Stimulated activated CD8-positive, alpha-beta memory T cell treated with anti-CD3 and anti-CD28 coated beads, Interleukin-2, amount 100 ng/mL, for 1 hour (primary cell): ENCODE results near the gene GRIA3.
"Not testable (repeated sequence)": the region's sequence is repeated elsewhere in the genome, so short reads cannot be mapped to it uniquely, and the experiment has no call there.

Experiments
- DNase-seq, 2 donors: peaks; one replicate each; pipeline ENCODE4 v3.0.0-alpha.2; 2020; ENCODE audit warnings: low read depth in 2 of 2

Gene GRIA3

DNA sequence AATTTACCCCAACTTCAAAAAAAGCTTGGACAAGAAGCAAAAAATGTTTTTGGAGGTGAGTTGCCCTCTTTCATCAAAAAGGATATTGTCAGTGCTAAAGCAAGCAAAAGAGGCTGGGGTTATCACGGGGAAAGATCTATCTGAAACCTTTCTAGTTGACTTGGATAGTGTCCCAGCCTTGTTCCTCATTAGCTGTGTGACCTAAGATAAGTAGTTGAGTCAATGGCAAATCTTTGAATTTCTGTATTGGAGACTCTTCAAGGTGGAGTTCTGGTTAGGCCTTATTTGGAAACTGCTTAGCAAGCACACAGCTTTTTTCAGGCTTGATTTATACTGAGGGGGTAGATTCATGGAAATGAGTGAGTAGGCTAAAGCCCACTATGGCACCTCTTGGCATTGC, 271.6 kb downstream of the GRIA3 start:
- DNase-seq, result no peak

DNA sequence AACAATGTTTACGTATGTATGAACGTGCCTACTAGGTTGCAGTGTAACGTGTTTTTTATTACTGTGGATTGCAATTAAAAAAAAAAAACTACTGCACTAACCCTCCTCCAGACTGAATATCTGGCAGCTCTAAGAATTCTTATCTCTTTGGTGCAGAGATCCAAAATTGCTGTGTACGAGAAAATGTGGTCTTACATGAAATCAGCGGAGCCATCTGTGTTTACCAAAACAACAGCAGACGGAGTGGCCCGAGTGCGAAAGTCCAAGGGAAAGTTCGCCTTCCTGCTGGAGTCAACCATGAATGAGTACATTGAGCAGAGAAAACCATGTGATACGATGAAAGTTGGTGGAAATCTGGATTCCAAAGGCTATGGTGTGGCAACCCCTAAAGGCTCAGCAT, 280.6 kb downstream of the GRIA3 start:
- DNase-seq, result no peak

GRCh38 chrX:123468481-123468880, 284.4 kb downstream of the GRIA3 start:
- DNase-seq, result no peak

- DNase-seq, result no peak
Measured at GRCh38 chrX:123475068-123475724, 291.1 kb downstream of the GRIA3 start.

DNA sequence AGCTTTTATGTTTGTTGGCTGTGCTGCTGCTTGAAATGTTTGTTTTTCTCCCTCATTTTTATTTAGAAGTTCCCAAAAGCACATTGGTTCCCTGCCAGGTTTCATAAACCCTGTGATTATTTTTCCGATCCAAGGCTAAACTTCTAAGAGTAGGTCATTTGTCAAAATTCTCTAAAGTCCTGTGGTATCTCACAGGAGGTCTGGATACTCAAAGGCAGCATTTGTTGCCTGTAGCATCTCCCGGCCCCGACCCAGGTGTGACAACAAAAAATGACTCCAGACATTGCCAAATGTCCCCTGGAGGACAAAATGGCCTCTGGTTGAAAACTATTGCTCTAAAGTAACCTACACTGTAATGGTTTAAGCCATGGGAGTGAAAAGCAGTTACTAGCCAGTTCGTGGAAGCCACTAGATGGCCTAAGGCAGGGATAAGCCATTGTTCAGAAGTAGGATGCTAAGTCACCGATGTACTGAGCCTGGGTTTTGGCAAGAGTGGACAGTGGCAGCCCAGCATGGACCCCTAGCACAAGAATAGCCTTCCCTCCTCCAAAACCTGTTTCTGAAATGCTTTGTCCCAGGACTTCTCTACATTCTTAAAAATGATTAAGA, 292.6 kb downstream of the GRIA3 start:
- DNase-seq, result no peak

- no peak for DNase-seq
Measured at GRCh38 chrX:123477673-123478072, 293.6 kb downstream of the GRIA3 start.

GRCh38 chrX:123481913-123482851, 298.1 kb downstream of the GRIA3 start:
- DNase-seq, result no peak

GRCh38 chrX:123486297-123486696, 302.2 kb downstream of the GRIA3 start:
- no peak for DNase-seq

DNA sequence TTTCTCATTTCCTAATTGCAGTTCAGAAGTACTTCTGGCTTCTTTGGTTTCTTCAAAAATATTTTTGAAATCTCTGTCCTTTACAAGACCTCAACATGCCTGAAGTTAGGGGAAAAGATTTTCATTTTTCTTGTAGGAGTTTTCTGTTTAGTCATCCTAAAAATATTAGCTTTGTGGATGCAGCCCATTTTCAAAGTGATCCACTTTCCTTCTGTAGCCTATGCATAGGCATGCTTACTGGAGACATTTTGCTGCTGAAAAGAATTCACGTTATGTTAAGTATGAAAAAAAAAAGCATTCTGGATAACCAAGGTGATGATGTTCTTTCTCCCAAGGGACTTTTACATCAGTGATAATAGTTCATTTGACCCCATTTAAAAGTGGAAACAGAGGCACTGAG, 303.2 kb downstream of the GRIA3 start:
- no peak for DNase-seq

DNA sequence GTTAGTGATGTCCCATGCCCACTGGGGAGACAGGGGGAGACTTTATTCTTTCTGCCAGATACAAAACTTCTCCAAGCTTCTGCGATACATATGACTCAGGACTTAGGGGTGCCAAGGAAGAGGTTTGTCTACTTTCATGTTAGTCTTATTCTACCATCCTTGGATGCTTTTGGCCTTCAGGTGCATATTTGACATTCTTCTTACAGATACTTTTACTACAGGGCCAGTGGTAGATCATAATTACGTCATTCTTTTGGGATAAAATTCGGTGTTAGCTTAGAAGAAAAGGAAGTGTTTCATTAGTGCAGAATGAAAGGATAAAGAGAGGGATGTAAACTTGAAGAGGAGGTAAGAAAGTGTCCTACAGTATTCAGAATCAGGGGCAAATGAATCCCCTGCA, 303.6 kb downstream of the GRIA3 start:
- DNase-seq, result no peak

DNA sequence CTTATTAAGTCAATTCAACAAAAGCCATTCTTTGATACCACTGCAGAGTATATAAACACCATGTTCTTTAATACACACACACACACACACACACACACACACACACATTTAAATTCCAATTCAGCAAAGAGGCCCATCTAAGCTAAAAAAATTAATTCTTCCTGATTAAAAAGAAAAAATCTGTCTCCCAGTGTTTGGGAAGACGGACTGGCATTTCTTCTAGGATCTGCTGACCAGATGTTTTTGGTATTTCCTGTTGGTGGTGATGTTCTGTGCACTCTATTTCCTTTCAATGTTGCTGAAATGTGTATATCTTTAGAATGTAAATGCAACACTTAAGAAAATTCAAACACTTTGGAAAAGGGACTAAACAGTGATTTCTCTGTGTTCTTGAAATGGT, 304.9 kb downstream of the GRIA3 start:
- no peak for DNase-seq

DNA sequence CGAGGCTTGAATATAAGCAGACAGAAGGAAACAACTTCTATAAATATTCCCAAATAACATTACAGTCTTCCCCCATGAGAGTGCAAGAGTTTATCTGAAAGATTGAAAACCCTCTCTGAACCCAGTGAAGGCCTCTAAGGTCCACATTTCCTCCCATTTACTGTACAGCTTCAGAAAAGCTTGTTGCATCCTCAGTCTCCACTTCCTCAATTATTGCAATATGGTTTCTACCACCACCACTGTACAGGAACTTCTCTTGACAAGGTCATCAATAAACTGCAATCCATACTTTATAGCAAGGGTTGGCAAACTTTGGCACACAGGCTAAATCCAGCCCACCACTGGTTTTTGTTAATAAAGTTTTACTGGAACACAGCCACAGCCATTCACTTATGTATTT, 309.8 kb downstream of the GRIA3 start:
- no peak for DNase-seq

- no peak for DNase-seq
Measured at GRCh38 chrX:123499787-123500186, 315.7 kb downstream of the GRIA3 start.

GRCh38 chrX:123504047-123504446, 320.0 kb downstream of the GRIA3 start:
- DNase-seq, result no peak

- DNase-seq, result no peak
Measured at GRCh38 chrX:123504630-123505270, 320.7 kb downstream of the GRIA3 start.

DNA sequence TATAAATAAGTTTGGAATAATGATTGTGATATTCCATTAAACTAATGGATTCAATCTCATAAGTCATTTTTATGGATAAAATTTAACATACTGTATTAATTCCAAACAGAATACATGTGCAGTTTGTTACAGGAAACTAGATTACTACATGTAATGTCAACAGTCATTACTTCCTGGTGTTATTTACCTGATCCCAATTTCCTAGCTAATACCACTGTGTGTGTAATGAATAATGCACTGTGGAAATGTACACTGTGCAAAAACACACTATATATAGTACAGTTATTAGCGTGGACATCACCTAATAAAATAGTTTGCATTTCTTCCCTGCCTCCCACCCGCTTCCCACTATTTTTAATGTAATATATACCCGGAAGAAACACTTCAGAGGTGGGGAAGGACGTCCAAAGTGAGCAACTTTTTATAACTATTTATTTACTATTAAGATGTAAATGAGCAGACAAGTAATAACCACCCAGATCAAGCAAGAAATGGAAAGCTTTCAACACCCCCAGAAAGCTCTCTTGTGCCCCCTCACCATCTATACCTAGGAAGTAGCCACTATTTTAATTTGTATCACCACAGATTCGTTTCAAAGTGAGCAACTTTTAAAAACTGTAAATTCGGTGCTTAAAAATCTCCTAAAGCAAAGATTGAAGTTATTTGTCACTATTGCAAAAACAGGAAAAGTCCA, 329.7 kb downstream of the GRIA3 start:
- DNase-seq, result no peak

GRCh38 chrX:123514279-123514640, 330.2 kb downstream of the GRIA3 start:
- DNase-seq, result not testable (repeated sequence)

DNA sequence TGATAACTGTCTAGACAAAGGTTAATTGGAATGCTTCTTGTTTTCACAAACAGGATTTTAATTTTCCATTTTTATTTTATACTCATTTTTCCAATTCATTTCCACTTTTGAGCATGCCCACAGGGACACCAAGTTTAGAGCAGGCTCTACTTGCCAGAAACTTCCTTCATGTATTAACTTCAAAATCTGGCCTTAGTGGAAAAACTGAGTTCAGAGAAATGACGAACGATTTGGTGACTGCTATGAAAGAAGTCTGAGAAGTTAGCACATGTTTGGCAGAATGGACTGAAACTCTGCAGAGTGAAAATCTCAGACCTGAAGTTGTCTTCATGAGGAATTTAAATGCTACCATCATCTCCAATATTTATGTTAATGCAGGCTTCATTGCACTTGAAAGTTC, 334.7 kb downstream of the GRIA3 start:
- DNase-seq, result no peak

DNA sequence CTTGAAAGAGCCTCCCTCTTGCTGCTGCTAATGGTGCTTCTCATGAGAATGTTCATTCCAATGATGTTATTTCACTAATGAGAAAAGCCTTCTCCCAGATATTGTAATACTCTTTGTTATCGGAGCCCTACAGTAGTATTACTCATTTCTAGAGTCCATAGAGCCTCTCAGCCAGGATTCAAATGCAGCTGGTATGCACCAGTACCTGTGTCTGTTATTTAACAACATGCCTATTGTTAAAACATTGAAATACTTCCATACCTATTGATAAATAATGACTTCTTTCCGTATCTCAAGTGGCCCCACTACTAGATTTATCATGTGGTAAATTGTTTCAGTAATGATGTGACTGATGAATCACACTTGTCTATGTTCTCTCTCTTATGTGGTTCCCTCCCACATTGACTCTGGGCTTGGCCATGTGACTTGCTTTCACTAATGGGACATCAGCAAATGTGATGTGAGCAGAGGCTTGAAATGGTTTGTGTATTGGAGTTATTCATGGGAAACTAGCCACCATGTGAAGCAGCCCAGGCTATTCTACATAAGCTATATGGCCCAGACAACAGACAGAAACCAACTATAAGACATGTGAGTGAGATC, 341.1 kb downstream of the GRIA3 start:
- DNase-seq, result no peak

DNA sequence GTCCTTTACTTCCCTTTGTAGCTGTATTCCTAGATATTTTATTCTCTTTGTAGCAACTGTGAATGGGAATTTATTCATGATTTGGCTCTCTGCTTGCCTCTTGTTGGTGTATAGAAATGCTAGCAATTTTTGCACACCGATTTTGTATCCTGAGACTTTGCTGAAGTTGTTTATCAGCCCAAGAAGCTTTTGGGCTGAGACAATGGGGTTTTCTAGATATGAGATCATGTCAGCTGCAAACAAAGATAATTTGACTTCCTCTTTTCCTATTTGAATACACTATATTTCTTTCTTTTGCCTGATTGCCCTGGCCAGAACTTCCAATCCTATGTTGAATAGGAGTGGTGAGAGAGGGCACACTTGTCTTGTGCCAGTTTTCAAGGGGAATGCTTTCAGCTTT, 346.6 kb downstream of the GRIA3 start:
- DNase-seq, result not testable (repeated sequence)
